Right cardiac atrium (tissue), 5 donors: ENCODE measurements around the gene PSG4. TPM values are rescaled to one million over a fixed set of nuclear protein-coding genes. Genes with fewer than 3 reads are reported as not detected.
"Not testable (repeated sequence)": the region's sequence is repeated elsewhere in the genome, so short reads cannot be mapped to it uniquely, and the experiment has no call there.

Experiments used
- ATAC-seq, 2 donors: fragments of 200-7000 bp; cut with Tn5 transposase; one replicate each; pipeline versions ENCODE4 v1.8.0 to v1.9.1; 2020; ENCODE audit warnings: moderate library complexity in 2 of 2, mild to moderate bottlenecking in 1 of 2
- DNase-seq, 3 donors: peaks; one replicate each; pipeline ENCODE4 v3.0.0-alpha.2; 2020
- H3K27ac ChIP-seq: one replicate; pipeline ENCODE4 v1.5.1; 2013; ENCODE audit warnings: mild to moderate bottlenecking, low read length, control low read depth, moderate library complexity
- H3K27me3 ChIP-seq: one replicate; pipeline ENCODE4 v1.6.1; 2013; ENCODE audit not compliant: control insufficient read depth, insufficient read depth
- H3K4me1 ChIP-seq: one replicate; pipeline ENCODE4 v1.6.1; 2013; ENCODE audit warnings: low read length; ENCODE audit not compliant: control insufficient read depth, insufficient read depth
- H3K4me3 ChIP-seq: one replicate; pipeline ENCODE4 v1.5.1; 2013; ENCODE audit warnings: low read length, control low read depth
- H3K9me3 ChIP-seq: one replicate; pipeline ENCODE4 v1.6.1; 2013; ENCODE audit warnings: low read length; ENCODE audit not compliant: control insufficient read depth
- WGBS: extraction: QIAGEN DNeasy Blood & Tissue Kit; methylation state at CpG from one replicate; pipeline ENCODE4 v1.1.7; 2013; 5-methylcytosine and 5-hydroxymethylcytosine counted together
- intact Hi-C, 4 donors: fragments of 100-400 bp; cut with DNase I; formaldehyde crosslinking; loops; one replicate each; pipeline versions ENCODE4 v1.11.0 to v1.14.0; 2022 to 2023
- polyA plus RNA-seq: library from polyadenylated mRNA; stranded (reverse); fragments of 200-250 nt; gene quantifications from one replicate; pipeline ENCODE4 v1.2.3, GENCODE V29; 2013
- total RNA-seq, 4 donors: library from RNA; stranded (reverse); fragmentation: NEBNext Ultra II Directional; extraction: Animal tissue kit (Norgen Biotek cat#: 25700); gene quantifications; one replicate each; pipeline ENCODE4 v1.2.1, GENCODE V29; 2021
- donor health status: healthy with polysubstance abuse.
- donor health status: DM: no; HTN: yes; CAD: no.
- donor health status: DM: no; HTN: no; CAD: no.
- donor health status: DM: no; HTN: yes; CAD: no; lungs with severe emphysema.
- donor health status: DM: yes; HTN: yes; CAD: no.

Gene PSG4
- total and polyA plus RNA-seq, 5 donors = not detected

- H3K27me3 ChIP-seq, intact Hi-C loops, H3K4me1 ChIP-seq, H3K27ac ChIP-seq, DNase-seq, H3K9me3 ChIP-seq, H3K4me3 ChIP-seq, ATAC-seq: not testable (repeated sequence)
- 55% methylated on average over 5 of the region's 5 CpGs for WGBS
These were observed 6.6 kb downstream of the PSG4 start for GRCh38 chr19:43198686-43199419.

GRCh38 chr19:43197666-43198397 is 7.6 kb downstream of the PSG4 start:
- WGBS = 92% methylated on average over 4 of the region's 7 CpGs
- intact Hi-C loops, H3K4me1 ChIP-seq, H3K9me3 ChIP-seq, ATAC-seq, H3K27ac ChIP-seq, H3K4me3 ChIP-seq, DNase-seq, H3K27me3 ChIP-seq: not testable (repeated sequence)

- H3K27ac ChIP-seq, H3K27me3 ChIP-seq, DNase-seq, ATAC-seq, intact Hi-C loops, H3K9me3 ChIP-seq, H3K4me1 ChIP-seq, H3K4me3 ChIP-seq: not testable (repeated sequence)
- WGBS = 74% methylated on average over 7 of the region's 7 CpGs
These were observed 11.0 kb downstream of the PSG4 start for GRCh38 chr19:43194397-43194796.

- DNase-seq, H3K9me3 ChIP-seq, H3K27me3 ChIP-seq, intact Hi-C loops, H3K4me3 ChIP-seq, H3K4me1 ChIP-seq, H3K27ac ChIP-seq, ATAC-seq: not testable (repeated sequence)
- WGBS = 60% methylated on average over 4 of the region's 4 CpGs
These were observed 12.9 kb downstream of the PSG4 start for GRCh38 chr19:43192381-43193155.

GRCh38 chr19:43188092-43188491 is 17.3 kb downstream of the PSG4 start:
- 53% methylated on average over 9 of the region's 9 CpGs for WGBS
- ATAC-seq, H3K27ac ChIP-seq, H3K4me1 ChIP-seq, H3K9me3 ChIP-seq, intact Hi-C loops, H3K4me3 ChIP-seq, DNase-seq, H3K27me3 ChIP-seq: not testable (repeated sequence)

- H3K4me3 ChIP-seq, DNase-seq, intact Hi-C loops, H3K4me1 ChIP-seq, H3K9me3 ChIP-seq, H3K27me3 ChIP-seq, ATAC-seq, H3K27ac ChIP-seq: not testable (repeated sequence)
- WGBS = 69% methylated on average over 7 of the region's 7 CpGs
These were observed 19.0 kb downstream of the PSG4 start, which contains the start of gene PSG5 for GRCh38 chr19:43186311-43186935. PSG5 (minus strand) TSS chr19:43186536; CDS start chr19:43186405, 131 bp downstream.

- H3K27me3 ChIP-seq, H3K4me1 ChIP-seq, DNase-seq, intact Hi-C loops, H3K27ac ChIP-seq, H3K9me3 ChIP-seq, ATAC-seq, H3K4me3 ChIP-seq: not testable (repeated sequence)
- WGBS = 62% methylated on average over 4 of the region's 4 CpGs
These were observed 23.3 kb downstream of the PSG4 start for GRCh38 chr19:43181869-43182771.

- H3K9me3 ChIP-seq, H3K27ac ChIP-seq, H3K4me3 ChIP-seq, H3K27me3 ChIP-seq, ATAC-seq, H3K4me1 ChIP-seq, DNase-seq, intact Hi-C loops: not testable (repeated sequence)
- 4% methylated on average over 1 of the region's 1 CpG for WGBS
These were observed 25.8 kb downstream of the PSG4 start for GRCh38 chr19:43179569-43180147.

GRCh38 chr19:43178577-43178976 is 26.9 kb downstream of the PSG4 start:
- H3K9me3 ChIP-seq, H3K4me3 ChIP-seq, H3K27me3 ChIP-seq, H3K27ac ChIP-seq, ATAC-seq, H3K4me1 ChIP-seq, DNase-seq, intact Hi-C loops: not testable (repeated sequence)
- 90% methylated on average over 3 of the region's 3 CpGs for WGBS

GRCh38 chr19:43165906-43166305 is 39.5 kb downstream of the PSG4 start:
- H3K27me3 ChIP-seq, ATAC-seq, H3K4me1 ChIP-seq, H3K27ac ChIP-seq, H3K9me3 ChIP-seq, H3K4me3 ChIP-seq, intact Hi-C loops, DNase-seq: not testable (repeated sequence)
- WGBS = 60% methylated on average over 3 of the region's 3 CpGs
